HG03521 (cell line): ENCODE results near the gene C1D.
"Not testable (repeated sequence)": the region's sequence is repeated elsewhere in the genome, so short reads cannot be mapped to it uniquely, and the experiment has no call there.

Source experiments
- ATAC-seq: cut with Tn5 transposase; IDR thresholded peaks from one replicate; pipeline ENCODE4 v1.9.1; 2021; ENCODE audit warnings: mild to moderate bottlenecking, moderate library complexity; ENCODE audit not compliant: unreplicated experiment

C1D gene, protein sequence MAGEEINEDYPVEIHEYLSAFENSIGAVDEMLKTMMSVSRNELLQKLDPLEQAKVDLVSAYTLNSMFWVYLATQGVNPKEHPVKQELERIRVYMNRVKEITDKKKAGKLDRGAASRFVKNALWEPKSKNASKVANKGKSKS

DNA sequence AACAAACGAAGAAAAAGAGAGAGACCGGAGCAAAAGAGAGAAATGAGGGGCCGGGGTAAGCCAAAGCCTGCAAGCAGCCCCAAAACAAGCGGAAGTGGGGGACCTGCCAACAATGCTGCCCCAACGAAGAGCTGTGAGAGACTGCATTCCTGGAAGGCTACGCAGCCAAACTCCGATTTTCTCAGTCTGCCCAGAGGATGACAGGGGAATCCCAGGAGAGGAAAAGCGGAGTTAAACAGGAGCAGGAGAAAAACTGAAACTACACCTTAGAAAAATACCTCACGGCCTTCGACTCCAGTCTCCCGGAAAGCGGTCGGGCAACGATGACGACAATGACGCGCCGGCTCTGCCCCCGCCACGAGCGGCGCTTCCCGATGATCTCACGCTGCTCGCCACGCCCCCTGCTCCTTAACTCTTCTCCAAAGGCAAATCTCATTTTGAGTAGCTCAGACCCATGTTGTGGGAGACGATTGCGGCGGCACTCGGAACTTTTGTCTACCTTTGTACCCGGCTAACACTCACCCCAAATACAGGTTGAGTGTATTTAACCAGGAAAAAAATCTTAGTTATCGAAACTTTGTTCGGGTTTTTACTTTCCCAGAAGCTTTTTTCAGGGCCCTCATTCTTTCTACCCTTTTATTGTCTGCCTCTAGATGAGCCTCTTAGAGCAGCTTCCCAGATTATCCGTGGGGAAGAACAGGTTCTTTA is at the start of gene C1D:
C1D (minus strand) TSS at position 325 of the 708 bp plus-strand sequence. CDS start 15,694 bp downstream, outside the sequence.
- ATAC-seq: peak; percentile 95

GRCh38 chr2:68110102-68110501 is 47.3 kb upstream of the C1D start:
- ATAC-seq: peak; percentile 67

GRCh38 chr2:68108120-68108519 is 45.3 kb upstream of the C1D start:
- no peak for ATAC-seq

DNA sequence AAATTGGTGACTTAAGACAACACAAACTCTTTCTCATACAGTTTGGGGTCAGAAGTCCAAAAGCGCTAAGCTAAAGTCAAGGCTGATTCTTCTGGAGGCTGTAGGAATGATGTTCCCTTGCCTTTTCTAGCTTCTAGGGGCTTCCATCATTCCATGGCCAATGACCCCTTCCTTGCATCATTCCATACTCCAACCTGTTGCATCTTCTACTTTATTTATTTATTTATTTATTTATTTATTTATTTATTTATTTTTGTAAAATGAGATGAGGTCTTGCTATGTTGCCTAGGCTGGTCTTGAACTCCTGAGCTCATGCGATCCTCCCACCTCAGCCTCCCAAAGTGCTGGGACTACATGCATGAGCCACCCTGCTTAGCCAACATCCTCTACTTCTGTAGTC is 44.7 kb upstream of the C1D start:
- no peak for ATAC-seq

GRCh38 chr2:68104111-68104835 is 41.5 kb upstream of the C1D start:
- ATAC-seq: no peak

DNA sequence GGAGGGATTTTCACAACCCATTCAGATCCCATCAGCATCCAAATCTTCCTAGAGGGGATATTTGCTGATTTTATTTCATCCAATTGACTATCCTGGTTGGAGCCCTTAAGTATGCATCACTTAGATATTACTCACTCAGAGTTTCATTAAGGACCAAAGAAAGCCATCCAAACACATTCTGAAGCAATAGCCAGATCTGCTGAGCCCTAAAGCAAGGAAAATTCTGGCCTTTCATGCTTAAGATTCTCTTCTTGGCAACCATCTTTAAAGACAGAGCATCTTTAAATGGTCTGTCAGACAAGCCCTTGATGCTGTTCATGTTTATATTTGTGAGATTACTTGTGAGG is 40.9 kb upstream of the C1D start:
- no peak for ATAC-seq

DNA sequence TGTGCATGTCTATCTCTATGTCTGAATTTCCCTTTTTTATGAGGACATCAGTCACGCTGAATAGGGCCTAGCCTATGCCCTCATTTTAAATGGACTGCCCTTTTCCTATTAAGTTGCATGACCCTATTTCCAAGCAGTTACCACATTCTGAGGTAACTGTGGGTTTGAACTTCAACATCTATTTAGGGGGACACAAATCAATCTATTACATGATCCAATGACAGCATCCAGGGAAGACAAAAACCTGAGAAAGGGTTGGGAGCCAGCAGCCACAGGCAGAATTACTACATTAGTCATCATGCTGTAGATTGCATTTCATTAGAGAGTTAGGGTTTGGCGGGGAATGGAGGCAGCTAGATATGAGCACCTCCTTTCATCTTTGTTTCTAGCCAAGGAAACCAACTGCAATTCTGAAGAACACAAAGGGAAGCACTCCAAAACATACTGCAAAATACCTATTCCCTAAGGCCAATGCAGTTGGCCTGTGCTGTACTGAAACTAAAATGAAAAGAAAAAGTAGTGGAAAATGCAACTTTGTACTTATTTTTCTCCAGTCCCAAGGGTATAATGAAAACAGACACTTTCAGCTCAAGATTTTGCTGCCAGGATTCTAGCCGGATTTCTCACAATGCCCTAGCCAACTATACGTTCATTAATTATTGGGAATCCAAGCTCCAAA is 40.4 kb upstream of the C1D start:
- ATAC-seq: no peak

DNA sequence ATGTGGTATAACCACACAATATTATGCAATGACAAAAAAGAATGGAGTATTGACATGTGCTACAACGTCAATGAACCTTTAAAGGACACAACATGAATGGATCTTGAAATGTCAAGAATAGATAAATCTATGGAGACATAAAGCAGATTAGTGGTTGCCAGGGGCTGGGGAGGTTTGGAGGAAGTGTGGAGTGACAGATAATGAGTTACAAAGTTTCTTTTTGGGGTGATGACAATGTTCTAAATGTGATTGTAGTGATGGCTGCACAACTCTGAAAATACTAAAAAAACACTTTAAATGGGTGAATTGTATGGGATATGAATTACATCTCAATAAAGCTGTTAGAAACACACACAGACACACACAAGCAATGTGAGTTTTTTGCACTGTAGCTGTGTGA is 37.4 kb upstream of the C1D start:
- no peak for ATAC-seq

- no peak for ATAC-seq
Observed at GRCh38 chr2:68099260-68099659, 36.5 kb upstream of the C1D start.

GRCh38 chr2:68098291-68098797 is 35.5 kb upstream of the C1D start:
- no peak for ATAC-seq

GRCh38 chr2:68094111-68094510 is 31.3 kb upstream of the C1D start:
- no peak for ATAC-seq

GRCh38 chr2:68093634-68094033 is 30.8 kb upstream of the C1D start:
- no peak for ATAC-seq

DNA sequence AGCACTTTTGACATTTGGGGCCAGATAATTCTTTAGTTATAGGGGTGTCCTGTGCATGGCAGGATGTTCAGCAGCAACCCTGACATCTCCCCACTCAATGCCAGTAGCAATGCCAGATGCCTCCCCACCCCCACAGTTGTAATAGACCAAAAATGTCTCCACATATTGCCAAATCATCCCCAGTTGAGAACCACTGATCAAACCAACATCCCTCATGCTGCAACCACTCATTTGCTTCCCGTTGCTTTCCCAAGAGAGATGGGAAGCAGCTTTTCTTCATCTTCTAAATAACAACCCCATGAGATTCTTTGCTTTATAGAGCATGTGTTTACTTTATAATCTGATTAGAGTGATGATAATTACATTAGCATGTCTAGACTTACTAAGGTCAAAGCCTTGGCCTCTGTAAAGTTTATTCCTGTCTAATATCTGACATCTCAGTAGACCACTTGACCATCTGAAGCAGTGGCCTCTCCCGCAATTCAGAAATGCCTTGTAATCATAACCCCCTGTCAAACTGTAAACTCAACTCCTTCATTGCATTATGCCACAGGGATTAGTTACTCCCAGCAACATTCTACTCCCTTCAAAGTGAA is 28.7 kb upstream of the C1D start:
- ATAC-seq: no peak

- no peak for ATAC-seq
Observed at GRCh38 chr2:68089961-68090360, 27.2 kb upstream of the C1D start.

DNA sequence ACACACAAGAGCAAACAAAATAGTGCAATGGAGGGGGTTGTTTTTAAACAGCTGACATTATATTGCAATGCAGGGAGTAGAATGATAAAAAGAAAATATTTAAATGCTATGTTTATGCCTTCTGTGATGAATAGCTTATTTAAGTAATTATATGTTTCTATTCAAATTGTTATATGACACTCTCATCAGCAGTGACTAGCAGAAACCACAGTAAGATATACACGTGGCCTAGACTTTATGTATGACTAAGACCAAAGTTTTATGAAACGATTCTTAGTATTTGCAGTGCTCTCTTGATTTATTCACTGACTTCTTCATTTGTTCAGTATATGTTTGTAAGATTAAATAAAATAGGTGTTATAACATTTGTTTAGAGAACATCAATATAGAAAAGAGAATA is 26.1 kb upstream of the C1D start:
- no peak for ATAC-seq

- ATAC-seq: no peak
Observed at GRCh38 chr2:68086166-68086565, 23.4 kb upstream of the C1D start.

DNA sequence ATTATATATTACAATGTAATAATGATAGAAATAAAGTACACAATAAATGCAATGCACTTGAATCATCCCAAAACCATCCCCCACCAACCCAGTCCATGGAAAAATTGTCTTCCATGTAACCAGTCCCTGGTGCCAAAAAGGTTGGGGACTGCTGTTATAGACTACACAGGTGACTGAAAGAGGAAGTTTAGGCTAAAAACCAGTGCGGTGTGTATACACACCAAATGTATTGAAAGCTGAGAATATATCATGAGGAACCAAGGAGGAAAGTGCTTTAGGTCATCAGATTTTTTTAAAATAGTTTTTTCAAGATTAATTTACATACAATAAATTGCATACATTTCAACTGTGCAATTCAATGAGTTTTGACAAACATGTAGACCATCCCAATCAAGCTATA is 20.5 kb upstream of the C1D start:
- ATAC-seq: peak; percentile 48

GRCh38 chr2:68074050-68074449 is 11.2 kb upstream of the C1D start:
- ATAC-seq: no peak

- ATAC-seq: not testable (repeated sequence)
Observed at GRCh38 chr2:68063797-68064646, 1.2 kb upstream of the C1D start.

DNA sequence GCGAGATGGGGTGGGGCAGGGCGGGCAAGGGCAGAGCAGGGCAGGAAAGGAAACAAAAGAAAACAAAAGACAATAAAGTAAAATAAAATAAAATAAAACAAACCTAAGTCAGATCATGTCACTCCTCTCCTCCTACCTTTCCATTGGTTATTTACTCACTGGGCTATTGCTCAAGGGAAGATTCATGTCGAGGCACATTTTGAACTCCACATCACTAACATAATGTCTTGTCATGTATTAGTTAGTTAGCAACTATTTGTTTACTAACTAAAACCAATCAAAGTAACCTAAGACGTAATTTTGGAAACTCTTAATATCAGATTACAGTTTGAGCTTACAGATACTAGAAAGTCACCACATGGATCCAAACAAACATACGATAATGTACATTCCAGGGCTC is 2.2 kb downstream of the C1D start:
- ATAC-seq: no peak
